GM19023 (cell line): ENCODE results near the gene TMUB1.
"Not testable (repeated sequence)": the region's sequence is repeated elsewhere in the genome, so short reads cannot be mapped to it uniquely, and the experiment has no call there.

ENCODE experiments used
- ATAC-seq: cut with Tn5 transposase; IDR thresholded peaks from one replicate; pipeline ENCODE4 v1.9.1; 2021; ENCODE audit warnings: mild to moderate bottlenecking, moderate library complexity; ENCODE audit not compliant: unreplicated experiment

The TMUB1 gene

GRCh38 chr7:151057506-151057988 lies 25.7 kb downstream of the TMUB1 start, which contains the start of gene CDK5:
Gene CDK5 (minus strand): TSS chr7:151057897. CDS start chr7:151057848, 49 bp downstream.
- ATAC-seq, result peak; percentile 16

- no peak for ATAC-seq
Measured at GRCh38 chr7:151056666-151057505, 26.4 kb downstream of the TMUB1 start.

GRCh38 chr7:151056283-151056665 lies 27.0 kb downstream of the TMUB1 start:
- ATAC-seq, result no peak

- no peak for ATAC-seq
Measured at GRCh38 chr7:151053751-151054150, 29.5 kb downstream of the TMUB1 start.

- ATAC-seq, result no peak
Measured at GRCh38 chr7:151053096-151053495, 30.2 kb downstream of the TMUB1 start.

- no peak for ATAC-seq
Measured at GRCh38 chr7:151051108-151051507, 32.2 kb downstream of the TMUB1 start.

GRCh38 chr7:151048911-151049463 lies 34.3 kb downstream of the TMUB1 start:
- ATAC-seq, result no peak

GRCh38 chr7:151047976-151048815 lies 35.1 kb downstream of the TMUB1 start, which contains the start of gene ASIC3:
Gene ASIC3 (plus strand): TSS chr7:151048531. CDS start chr7:151048886, 355 bp downstream.
- no peak for ATAC-seq

- ATAC-seq, result no peak
Measured at GRCh38 chr7:151046603-151047573, 36.4 kb downstream of the TMUB1 start.

- ATAC-seq, result no peak
Measured at GRCh38 chr7:151045967-151046366, 37.3 kb downstream of the TMUB1 start.

- ATAC-seq, result no peak
Measured at GRCh38 chr7:151045262-151045661, 38.0 kb downstream of the TMUB1 start.

- no peak for ATAC-seq
Measured at GRCh38 chr7:151043959-151044358, 39.3 kb downstream of the TMUB1 start.

- not testable (repeated sequence) for ATAC-seq
Measured at GRCh38 chr7:151043449-151043848, 39.8 kb downstream of the TMUB1 start.

- no peak for ATAC-seq
Measured at GRCh38 chr7:151040616-151041375, 42.5 kb downstream of the TMUB1 start.

GRCh38 chr7:151039850-151040548 lies 43.3 kb downstream of the TMUB1 start:
- no peak for ATAC-seq

GRCh38 chr7:151038951-151039849 lies 44.1 kb downstream of the TMUB1 start:
- ATAC-seq, result no peak

- no peak for ATAC-seq
Measured at GRCh38 chr7:151035902-151036301, 47.4 kb downstream of the TMUB1 start.
